SK-N-SH (cell line): ENCODE measurements around the gene CHIC2. TPM values are rescaled to one million over a fixed set of nuclear protein-coding genes. Genes with fewer than 3 reads are reported as not detected.

Experiments used
- CTCF ChIA-PET: fragments of 300-600, 350-600 bp; formaldehyde crosslinking; extraction: SDS; loops from one replicate; lab custom pipeline; 2021; lab: Yijun Ruan, JAX
- POLR2A ChIA-PET: fragments of 350-600 bp; sonication (Branson Sonifier 250); formaldehyde crosslinking; extraction: SDS; loops from one replicate; lab custom pipeline; 2020; ENCODE audit warnings: antibody characterized with exemption, inconsistent platforms; lab: Yijun Ruan, JAX
- DNase-seq: peaks from one replicate; pipeline ENCODE4 v3.0.0; 2012
- H2AFZ ChIP-seq: fragments of 200-600 bp; sonication (generic); 2 replicates; pipeline ENCODE4 v1.8.1; 2016; ENCODE audit warnings: antibody characterized with exemption, mild to moderate bottlenecking, low read depth
- H3F3A ChIP-seq: fragments of 200-600 bp; sonication (generic); replicated peaks from 2 replicates; pipeline ENCODE3; 2016; ENCODE audit warnings: antibody characterized with exemption, mild to moderate bottlenecking; ENCODE audit not compliant: insufficient read depth
- H3K27ac ChIP-seq, 2 experiments: fragments of 200-500 bp in 1 of 2; fragments of 200-600 bp in 1 of 2; sonication (Bioruptor generic) in 1 of 2; sonication (generic), shearing (Covaris generic) in 1 of 2; 2 replicates each; pipeline versions ENCODE4 v1.5.1 to v1.6.1; 2014 to 2016; ENCODE audit warnings: low read depth in 2 of 2, inconsistent platforms in 1 of 2, low read length in 1 of 2, mild to moderate bottlenecking in 1 of 2, mixed read lengths in 1 of 2
- H3K27me3 ChIP-seq: fragments of 200-600 bp; sonication (generic), shearing (Covaris generic); 2 replicates; pipeline ENCODE4 v1.6.1; 2016; ENCODE audit warnings: mixed run types; ENCODE audit not compliant: insufficient read depth
- H3K36me3 ChIP-seq, 2 experiments: fragments of 200-500 bp in 1 of 2; fragments of 200-600 bp in 1 of 2; sonication (Bioruptor generic) in 1 of 2; sonication (generic) in 1 of 2; replicated peaks in 1 of 2; 2 replicates each; pipeline versions ENCODE3 to v1.5.1; 2014 to 2016; ENCODE audit warnings: low read length in 1 of 2, mild to moderate bottlenecking in 1 of 2; ENCODE audit not compliant: insufficient read depth in 2 of 2, control insufficient read depth in 1 of 2
- H3K4me1 ChIP-seq, 2 experiments: fragments of 200-500 bp in 1 of 2; fragments of 200-600 bp in 1 of 2; sonication (Bioruptor generic) in 1 of 2; sonication (generic), shearing (Covaris generic) in 1 of 2; 2 replicates each; pipeline versions ENCODE4 v1.5.1 to v1.6.1; 2014 to 2016; ENCODE audit warnings: low read depth in 1 of 2, low read length in 1 of 2, mixed run types in 1 of 2; ENCODE audit not compliant: insufficient read depth in 2 of 2, control insufficient read depth in 1 of 2
- H3K4me2 ChIP-seq: fragments of 200-600 bp; sonication (generic), shearing (Covaris generic); 2 replicates; pipeline ENCODE4 v1.6.1; 2017; ENCODE audit warnings: mixed run types
- H3K4me3 ChIP-seq, 2 experiments: fragments of 200-500 bp in 1 of 2; fragments of 200-600 bp in 1 of 2; sonication (Bioruptor generic) in 1 of 2; sonication (generic), shearing (Covaris generic) in 1 of 2; 2 replicates each; pipeline versions ENCODE4 v1.5.1 to v1.8.1; 2014 to 2016; ENCODE audit warnings: low read depth in 2 of 2, inconsistent platforms in 1 of 2, low read length in 1 of 2, mild to moderate bottlenecking in 1 of 2, mixed read lengths in 1 of 2, moderate library complexity in 1 of 2
- H3K79me2 ChIP-seq: fragments of 200-600 bp; sonication (generic); 2 replicates; pipeline ENCODE4 v1.8.1; 2017; ENCODE audit warnings: mild to moderate bottlenecking; ENCODE audit not compliant: insufficient read depth
- H3K9ac ChIP-seq: fragments of 200-600 bp; sonication (generic); 2 replicates; pipeline ENCODE4 v1.6.1; 2017; ENCODE audit warnings: mixed run types
- H3K9me2 ChIP-seq: fragments of 200-600 bp; sonication (generic); 2 replicates; pipeline ENCODE4 v1.6.1; 2017; ENCODE audit warnings: mixed run types
- H3K9me3 ChIP-seq: fragments of 200-600 bp; sonication (generic); 2 replicates; pipeline ENCODE4 v1.6.1; 2017; ENCODE audit warnings: mixed run types, mild to moderate bottlenecking, moderate library complexity
- H4K20me1 ChIP-seq: fragments of 200-600 bp; sonication (generic); 2 replicates; pipeline ENCODE4 v1.6.1; 2017; ENCODE audit warnings: mild to moderate bottlenecking, mixed run types; ENCODE audit not compliant: insufficient read depth
- CHD2 ChIP-seq: fragments of 150-350 bp; IDR thresholded peaks from 2 replicates; pipeline ENCODE4 v1.6.1; 2018; ENCODE audit warnings: low read length; ENCODE audit not compliant: partially characterized antibody
- ELF1 ChIP-seq: IDR thresholded peaks from 2 replicates; pipeline ENCODE4 v1.4.0; 2012
- EZH2phosphoT487 ChIP-seq: fragments of 200-600 bp; sonication (generic); IDR thresholded peaks from 2 replicates; pipeline ENCODE4 v1.6.1; 2017; ENCODE audit warnings: low read depth, mixed run types, mild to moderate bottlenecking, antibody characterized with exemption, moderate library complexity, borderline replicate concordance
- FOXJ3 ChIP-seq: sonication (generic); formaldehyde crosslinking; IDR thresholded peaks from 2 replicates; pipeline ENCODE4 v1.5.1; 2020; ENCODE audit warnings: mild to moderate bottlenecking, missing genetic modification reagents
- FOXM1 ChIP-seq: IDR thresholded peaks from 2 replicates; pipeline ENCODE4 v1.4.0; 2012; ENCODE audit warnings: low read depth, mild to moderate bottlenecking
- GABPA ChIP-seq: IDR thresholded peaks from 2 replicates; pipeline ENCODE4 v1.4.0; 2012; ENCODE audit warnings: low read depth, mild to moderate bottlenecking
- GATA2 ChIP-seq: sonication (generic); formaldehyde crosslinking; IDR thresholded peaks from 2 replicates; pipeline ENCODE4 v1.5.0; 2020; ENCODE audit warnings: mild to moderate bottlenecking, missing genetic modification reagents
- JUND ChIP-seq: IDR thresholded peaks from 2 replicates; pipeline ENCODE4 v1.4.0; 2012
- MXI1 ChIP-seq: IDR thresholded peaks from 2 replicates; pipeline ENCODE4 v1.6.1; 2012; ENCODE audit warnings: mild to moderate bottlenecking, low read depth, low read length, improper control_type of control experiment
- POLR2AphosphoS5 ChIP-seq: IDR thresholded peaks from 2 replicates; pipeline ENCODE4 v1.6.1; 2012; ENCODE audit warnings: low read depth, low read length
- RAD21 ChIP-seq: IDR thresholded peaks from 2 replicates; pipeline ENCODE4 v1.6.1; 2012; ENCODE audit warnings: mild to moderate bottlenecking, low read length
- RCOR1 ChIP-seq: fragments of 150-350 bp; IDR thresholded peaks from 2 replicates; pipeline ENCODE4 v1.6.1; 2017; ENCODE audit warnings: antibody characterized with exemption, low read length
- RXRA ChIP-seq: IDR thresholded peaks from 2 replicates; pipeline ENCODE4 v1.4.0; 2012; ENCODE audit warnings: low read depth, mild to moderate bottlenecking, borderline replicate concordance
- SIN3A ChIP-seq: IDR thresholded peaks from 2 replicates; pipeline ENCODE4 v1.6.1; 2012; ENCODE audit warnings: low read depth, mild to moderate bottlenecking, low read length, moderate library complexity, borderline replicate concordance
- SMC3 ChIP-seq: IDR thresholded peaks from 2 replicates; pipeline ENCODE4 v1.6.1; 2012; ENCODE audit warnings: low read depth, low read length, improper control_type of control experiment
- TAF1 ChIP-seq: IDR thresholded peaks from 2 replicates; pipeline ENCODE4 v1.6.1; 2012; ENCODE audit warnings: low read depth, mild to moderate bottlenecking, low read length, moderate library complexity, borderline replicate concordance
- TCF12 ChIP-seq: IDR thresholded peaks from 2 replicates; pipeline ENCODE4 v1.4.0; 2012
- TEAD4 ChIP-seq: IDR thresholded peaks from 2 replicates; pipeline ENCODE4 v1.4.0; 2012; ENCODE audit warnings: mild to moderate bottlenecking, borderline replicate concordance; ENCODE audit not compliant: insufficient read depth
- YY1 ChIP-seq: IDR thresholded peaks from 2 replicates; pipeline ENCODE4 v1.4.0; 2012; ENCODE audit warnings: low read depth, mild to moderate bottlenecking
- WGBS: methylation state at CpG from one replicate; pipeline ENCODE4 v1.1.6; 2017; ENCODE audit warnings: low lambda C conversion rate; 5-methylcytosine and 5-hydroxymethylcytosine counted together
- polyA plus RNA-seq, 3 experiments: library from polyadenylated mRNA; depleted of rRNA; stranded (reverse); fragments of >200 nt; gene quantifications; 2 replicates each; pipeline ENCODE4 v1.2.3, GENCODE V29; 2012
- TF ChIP-seq, protein P1 (sequence below): IDR thresholded peaks from 2 replicates; pipeline ENCODE4 v1.6.1; 2012; ENCODE audit warnings: mild to moderate bottlenecking, low read depth, low read length, moderate library complexity
- TF ChIP-seq, protein P2 (sequence below): fragments of 150-350 bp; IDR thresholded peaks from 2 replicates; pipeline ENCODE4 v1.6.1; 2016; ENCODE audit warnings: mild to moderate bottlenecking, low read depth, low read length
- TF ChIP-seq, protein P3 (sequence below): IDR thresholded peaks from 2 replicates; pipeline ENCODE4 v1.4.0; 2012; ENCODE audit warnings: low read depth
- TF ChIP-seq, protein P4 (sequence below): fragments of 200-600 bp; sonication (generic); IDR thresholded peaks from 2 replicates; pipeline ENCODE4 v1.6.1; 2017; ENCODE audit warnings: antibody characterized with exemption, mild to moderate bottlenecking, moderate library complexity
- TF ChIP-seq, protein P5 (sequence below): IDR thresholded peaks from 2 replicates; pipeline ENCODE4; 2012
- TF ChIP-seq, protein P6 (sequence below): IDR thresholded peaks from 2 replicates; pipeline ENCODE4 v1.4.0; 2012; ENCODE audit warnings: low read depth, borderline replicate concordance
- TF ChIP-seq, protein P7 (sequence below): fragments of 150-350 bp; IDR thresholded peaks from 2 replicates; pipeline ENCODE4 v1.6.1; 2017; ENCODE audit warnings: antibody characterized with exemption, low read length, low read depth, borderline replicate concordance

CHIC2 gene
- polyA plus RNA-seq, 1 of the 3 experiments (the other 2 are of a cell fraction) = 26.8 TPM

DNA sequence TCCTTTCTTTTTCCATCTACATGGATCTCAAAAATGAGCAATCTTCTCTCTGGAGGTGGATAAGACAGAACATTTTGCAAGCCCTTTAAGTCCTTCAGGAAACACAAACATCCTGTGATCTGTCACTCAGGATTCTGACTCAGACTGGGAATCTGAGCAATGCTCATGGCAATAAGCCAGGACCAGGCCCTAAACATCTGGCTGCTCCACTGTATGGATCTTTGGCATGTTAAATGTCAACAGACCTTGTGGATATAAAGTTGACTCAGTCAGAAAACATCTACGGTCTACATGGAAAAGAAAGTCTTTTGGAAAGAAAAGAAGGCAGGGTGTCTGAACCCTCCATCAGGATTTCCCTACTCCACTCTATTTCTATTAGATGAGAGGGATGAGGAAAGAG lies 17.8 kb upstream of the CHIC2 start:
- H3K4me1 ChIP-seq = peaks cover 3 to 10% of the 10 kb centered on the region in 2 experiments; a peak in 3 of 4 replicates
- no peak for DNase-seq
- H3K27ac ChIP-seq = peak overlapping the region; percentile 66 to 71; a peak in 3 of 4 replicates
- no peak overlapping the region for H3K4me3 ChIP-seq
- 4% methylated on average over 1 of the region's 1 CpG for WGBS
- ChIA-PET CTCF (no interaction called here), POLR2A (no interaction called here)
- peak overlapping the region; percentile 35 for H3K4me2 ChIP-seq
- no peaks in the 10 kb centered on the region for H3K36me3 ChIP-seq
- no peak overlapping the region for H2AFZ ChIP-seq
- no peaks in the 10 kb centered on the region for H3K9me2 ChIP-seq
- H3K9ac ChIP-seq = no peak overlapping the region
- no peaks in the 10 kb centered on the region for H3K27me3 ChIP-seq
- no peaks in the 10 kb centered on the region for H4K20me1 ChIP-seq
- H3K79me2 ChIP-seq = no peaks in the 10 kb centered on the region
- H3K9me3 ChIP-seq = no peaks in the 10 kb centered on the region
- peaks cover 24% of the 10 kb centered on the region for H3F3A ChIP-seq
- TF ChIP-seq YY1 = no peak; the same call in 1 of the 2 replicates
- TF ChIP-seq, protein P1, sequence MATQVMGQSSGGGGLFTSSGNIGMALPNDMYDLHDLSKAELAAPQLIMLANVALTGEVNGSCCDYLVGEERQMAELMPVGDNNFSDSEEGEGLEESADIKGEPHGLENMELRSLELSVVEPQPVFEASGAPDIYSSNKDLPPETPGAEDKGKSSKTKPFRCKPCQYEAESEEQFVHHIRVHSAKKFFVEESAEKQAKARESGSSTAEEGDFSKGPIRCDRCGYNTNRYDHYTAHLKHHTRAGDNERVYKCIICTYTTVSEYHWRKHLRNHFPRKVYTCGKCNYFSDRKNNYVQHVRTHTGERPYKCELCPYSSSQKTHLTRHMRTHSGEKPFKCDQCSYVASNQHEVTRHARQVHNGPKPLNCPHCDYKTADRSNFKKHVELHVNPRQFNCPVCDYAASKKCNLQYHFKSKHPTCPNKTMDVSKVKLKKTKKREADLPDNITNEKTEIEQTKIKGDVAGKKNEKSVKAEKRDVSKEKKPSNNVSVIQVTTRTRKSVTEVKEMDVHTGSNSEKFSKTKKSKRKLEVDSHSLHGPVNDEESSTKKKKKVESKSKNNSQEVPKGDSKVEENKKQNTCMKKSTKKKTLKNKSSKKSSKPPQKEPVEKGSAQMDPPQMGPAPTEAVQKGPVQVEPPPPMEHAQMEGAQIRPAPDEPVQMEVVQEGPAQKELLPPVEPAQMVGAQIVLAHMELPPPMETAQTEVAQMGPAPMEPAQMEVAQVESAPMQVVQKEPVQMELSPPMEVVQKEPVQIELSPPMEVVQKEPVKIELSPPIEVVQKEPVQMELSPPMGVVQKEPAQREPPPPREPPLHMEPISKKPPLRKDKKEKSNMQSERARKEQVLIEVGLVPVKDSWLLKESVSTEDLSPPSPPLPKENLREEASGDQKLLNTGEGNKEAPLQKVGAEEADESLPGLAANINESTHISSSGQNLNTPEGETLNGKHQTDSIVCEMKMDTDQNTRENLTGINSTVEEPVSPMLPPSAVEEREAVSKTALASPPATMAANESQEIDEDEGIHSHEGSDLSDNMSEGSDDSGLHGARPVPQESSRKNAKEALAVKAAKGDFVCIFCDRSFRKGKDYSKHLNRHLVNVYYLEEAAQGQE = peak; percentile 28; the same call in 1 of the 2 replicates
- no peak for TF ChIP-seq GABPA
- TF ChIP-seq MXI1 = no peak
- TF ChIP-seq POLR2AphosphoS5 = peak; percentile 88
- no peak for TF ChIP-seq RCOR1
- TF ChIP-seq CHD2 = no peak
- no peak for TF ChIP-seq ELF1
- 0 out of 2 replicates have a peak, but pooled peaks have one; percentile 51 for TF ChIP-seq FOXM1
- TF ChIP-seq, protein P2, sequence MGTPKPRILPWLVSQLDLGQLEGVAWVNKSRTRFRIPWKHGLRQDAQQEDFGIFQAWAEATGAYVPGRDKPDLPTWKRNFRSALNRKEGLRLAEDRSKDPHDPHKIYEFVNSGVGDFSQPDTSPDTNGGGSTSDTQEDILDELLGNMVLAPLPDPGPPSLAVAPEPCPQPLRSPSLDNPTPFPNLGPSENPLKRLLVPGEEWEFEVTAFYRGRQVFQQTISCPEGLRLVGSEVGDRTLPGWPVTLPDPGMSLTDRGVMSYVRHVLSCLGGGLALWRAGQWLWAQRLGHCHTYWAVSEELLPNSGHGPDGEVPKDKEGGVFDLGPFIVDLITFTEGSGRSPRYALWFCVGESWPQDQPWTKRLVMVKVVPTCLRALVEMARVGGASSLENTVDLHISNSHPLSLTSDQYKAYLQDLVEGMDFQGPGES = no peak
- TF ChIP-seq SIN3A = no peak
- TF ChIP-seq, protein P3, sequence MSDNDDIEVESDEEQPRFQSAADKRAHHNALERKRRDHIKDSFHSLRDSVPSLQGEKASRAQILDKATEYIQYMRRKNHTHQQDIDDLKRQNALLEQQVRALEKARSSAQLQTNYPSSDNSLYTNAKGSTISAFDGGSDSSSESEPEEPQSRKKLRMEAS = peak; percentile 66; the same call in 1 of the 2 replicates
- no peak for TF ChIP-seq RAD21
- TF ChIP-seq, protein P4, sequence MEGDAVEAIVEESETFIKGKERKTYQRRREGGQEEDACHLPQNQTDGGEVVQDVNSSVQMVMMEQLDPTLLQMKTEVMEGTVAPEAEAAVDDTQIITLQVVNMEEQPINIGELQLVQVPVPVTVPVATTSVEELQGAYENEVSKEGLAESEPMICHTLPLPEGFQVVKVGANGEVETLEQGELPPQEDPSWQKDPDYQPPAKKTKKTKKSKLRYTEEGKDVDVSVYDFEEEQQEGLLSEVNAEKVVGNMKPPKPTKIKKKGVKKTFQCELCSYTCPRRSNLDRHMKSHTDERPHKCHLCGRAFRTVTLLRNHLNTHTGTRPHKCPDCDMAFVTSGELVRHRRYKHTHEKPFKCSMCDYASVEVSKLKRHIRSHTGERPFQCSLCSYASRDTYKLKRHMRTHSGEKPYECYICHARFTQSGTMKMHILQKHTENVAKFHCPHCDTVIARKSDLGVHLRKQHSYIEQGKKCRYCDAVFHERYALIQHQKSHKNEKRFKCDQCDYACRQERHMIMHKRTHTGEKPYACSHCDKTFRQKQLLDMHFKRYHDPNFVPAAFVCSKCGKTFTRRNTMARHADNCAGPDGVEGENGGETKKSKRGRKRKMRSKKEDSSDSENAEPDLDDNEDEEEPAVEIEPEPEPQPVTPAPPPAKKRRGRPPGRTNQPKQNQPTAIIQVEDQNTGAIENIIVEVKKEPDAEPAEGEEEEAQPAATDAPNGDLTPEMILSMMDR = no peak
- no peak for TF ChIP-seq SMC3
- TF ChIP-seq TCF12 = peak; percentile 98
- no peak for TF ChIP-seq TAF1
- TF ChIP-seq FOXJ3 (CRISPR knock-in tag) = no peak
- TF ChIP-seq, protein P5, sequence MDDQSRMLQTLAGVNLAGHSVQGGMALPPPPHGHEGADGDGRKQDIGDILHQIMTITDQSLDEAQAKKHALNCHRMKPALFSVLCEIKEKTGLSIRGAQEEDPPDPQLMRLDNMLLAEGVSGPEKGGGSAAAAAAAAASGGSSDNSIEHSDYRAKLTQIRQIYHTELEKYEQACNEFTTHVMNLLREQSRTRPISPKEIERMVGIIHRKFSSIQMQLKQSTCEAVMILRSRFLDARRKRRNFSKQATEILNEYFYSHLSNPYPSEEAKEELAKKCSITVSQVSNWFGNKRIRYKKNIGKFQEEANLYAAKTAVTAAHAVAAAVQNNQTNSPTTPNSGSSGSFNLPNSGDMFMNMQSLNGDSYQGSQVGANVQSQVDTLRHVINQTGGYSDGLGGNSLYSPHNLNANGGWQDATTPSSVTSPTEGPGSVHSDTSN = peak; percentile 96
- TF ChIP-seq RXRA = peak; percentile 73; the same call in 1 of the 2 replicates
- no peak for TF ChIP-seq GATA2 (CRISPR knock-in tag)
- peak; percentile 94 for TF ChIP-seq JUND
- TF ChIP-seq, protein P6, sequence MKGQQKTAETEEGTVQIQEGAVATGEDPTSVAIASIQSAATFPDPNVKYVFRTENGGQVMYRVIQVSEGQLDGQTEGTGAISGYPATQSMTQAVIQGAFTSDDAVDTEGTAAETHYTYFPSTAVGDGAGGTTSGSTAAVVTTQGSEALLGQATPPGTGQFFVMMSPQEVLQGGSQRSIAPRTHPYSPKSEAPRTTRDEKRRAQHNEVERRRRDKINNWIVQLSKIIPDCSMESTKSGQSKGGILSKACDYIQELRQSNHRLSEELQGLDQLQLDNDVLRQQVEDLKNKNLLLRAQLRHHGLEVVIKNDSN = no peak
- peak; percentile 90 for TF ChIP-seq TEAD4
- TF ChIP-seq EZH2phosphoT487 = no peak
- TF ChIP-seq, protein P7, sequence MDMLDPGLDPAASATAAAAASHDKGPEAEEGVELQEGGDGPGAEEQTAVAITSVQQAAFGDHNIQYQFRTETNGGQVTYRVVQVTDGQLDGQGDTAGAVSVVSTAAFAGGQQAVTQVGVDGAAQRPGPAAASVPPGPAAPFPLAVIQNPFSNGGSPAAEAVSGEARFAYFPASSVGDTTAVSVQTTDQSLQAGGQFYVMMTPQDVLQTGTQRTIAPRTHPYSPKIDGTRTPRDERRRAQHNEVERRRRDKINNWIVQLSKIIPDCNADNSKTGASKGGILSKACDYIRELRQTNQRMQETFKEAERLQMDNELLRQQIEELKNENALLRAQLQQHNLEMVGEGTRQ = no peak
